Fibroblast of lung (primary cell): ENCODE measurements around the gene PNKP. TPM values are rescaled to one million over a fixed set of nuclear protein-coding genes. Genes with fewer than 3 reads are reported as not detected.

ENCODE experiments used
- DNase-seq, 2 donors: peaks; one replicate each; pipeline versions ENCODE4 v3.0.0 to v3.0.0-alpha.2; 2010; ENCODE audit warnings: low read depth in 2 of 2
- H2AFZ ChIP-seq: 2 replicates; pipeline ENCODE4 v1.5.1; 2012; ENCODE audit warnings: low read length, control low read depth, inconsistent platforms
- H3K27ac ChIP-seq: 2 replicates; pipeline ENCODE4 v1.5.1; 2011; ENCODE audit warnings: low read length, control low read depth; ENCODE audit not compliant: insufficient read depth
- H3K27me3 ChIP-seq: 2 replicates; pipeline ENCODE4 v1.5.1; 2011; ENCODE audit warnings: mild to moderate bottlenecking, low read length; ENCODE audit not compliant: control insufficient read depth, insufficient read depth
- H3K36me3 ChIP-seq: 2 replicates; pipeline ENCODE4 v1.5.1; 2011; ENCODE audit warnings: low read length; ENCODE audit not compliant: control insufficient read depth, insufficient read depth
- H3K4me1 ChIP-seq: 2 replicates; pipeline ENCODE4 v1.5.1; 2011; ENCODE audit warnings: low read length; ENCODE audit not compliant: control insufficient read depth, insufficient read depth; ENCODE audit errors: extremely low read depth
- H3K4me2 ChIP-seq: 2 replicates; pipeline ENCODE4 v1.5.1; 2011; ENCODE audit warnings: low read length, control low read depth; ENCODE audit not compliant: insufficient read depth; ENCODE audit errors: extremely low read depth
- H3K4me3 ChIP-seq, 4 experiments: fragments of 200-600 bp in 1 of 4; sonication (generic) in 1 of 4; replicated peaks in 1 of 4; 2 replicates each; pipeline ENCODE4 v1.5.1; 2011 to 2016; ENCODE audit warnings: low read length in 4 of 4, low read depth in 3 of 4, mild to moderate bottlenecking in 3 of 4, control low read depth in 2 of 4, inconsistent platforms in 1 of 4, mixed read lengths in 1 of 4; ENCODE audit not compliant: insufficient read depth in 1 of 4; ENCODE audit errors: control extremely low read depth in 1 of 4
- H3K79me2 ChIP-seq: 2 replicates; pipeline ENCODE4 v1.5.1; 2012; ENCODE audit warnings: mild to moderate bottlenecking, low read length, inconsistent platforms; ENCODE audit not compliant: control insufficient read depth, insufficient read depth
- H3K9ac ChIP-seq: 2 replicates; pipeline ENCODE4 v1.5.1; 2011; ENCODE audit warnings: mild to moderate bottlenecking, low read length, control low read depth; ENCODE audit not compliant: insufficient read depth
- H3K9me3 ChIP-seq: 2 replicates; pipeline ENCODE4 v1.5.1; 2012; ENCODE audit warnings: low read depth, low read length; ENCODE audit not compliant: control insufficient read depth, insufficient read depth
- H4K20me1 ChIP-seq: 2 replicates; pipeline ENCODE4 v1.5.1; 2011; ENCODE audit warnings: low read length; ENCODE audit not compliant: control insufficient read depth, insufficient read depth; ENCODE audit errors: extremely low read depth
- EZH2 ChIP-seq: IDR thresholded peaks from 2 replicates; pipeline ENCODE4 v1.5.1; 2012; ENCODE audit warnings: low read length, control low read depth, mild to moderate bottlenecking; ENCODE audit errors: missing control alignments
- polyA plus RNA-seq, 2 donors: library from polyadenylated mRNA; depleted of rRNA in 1 of 2; stranded (reverse) in 1 of 2; unstranded in 1 of 2; fragments of >200 nt; gene quantifications; 2 replicates each; pipeline ENCODE4 v1.2.1, GENCODE V29; 2011 to 2012; ENCODE audit warnings: missing spikeins in 1 of 2
- total RNA-seq: library from RNA; depleted of rRNA; stranded (reverse); fragments of >200 nt; gene quantifications from 2 replicates; pipeline ENCODE4 v1.2.1, GENCODE V29; 2014
- TF ChIP-seq, protein P1 (sequence below), 2 donors: IDR thresholded peaks in 1 of 2; conservative IDR thresholded peaks in 1 of 2; 1 replicate in 1 of 2; 2 replicates in 1 of 2; pipeline ENCODE4 v1.5.1; 2011 to 2012; ENCODE audit warnings: low read length in 2 of 2, control low read depth in 1 of 2, inconsistent platforms in 1 of 2, low read depth in 1 of 2, mild to moderate bottlenecking in 1 of 2

Gene PNKP
- total and polyA plus RNA-seq, 2 donors (not counting 1 experiment from before 2014, with no cell fraction given): 11.0 to 32.9 TPM

DNA sequence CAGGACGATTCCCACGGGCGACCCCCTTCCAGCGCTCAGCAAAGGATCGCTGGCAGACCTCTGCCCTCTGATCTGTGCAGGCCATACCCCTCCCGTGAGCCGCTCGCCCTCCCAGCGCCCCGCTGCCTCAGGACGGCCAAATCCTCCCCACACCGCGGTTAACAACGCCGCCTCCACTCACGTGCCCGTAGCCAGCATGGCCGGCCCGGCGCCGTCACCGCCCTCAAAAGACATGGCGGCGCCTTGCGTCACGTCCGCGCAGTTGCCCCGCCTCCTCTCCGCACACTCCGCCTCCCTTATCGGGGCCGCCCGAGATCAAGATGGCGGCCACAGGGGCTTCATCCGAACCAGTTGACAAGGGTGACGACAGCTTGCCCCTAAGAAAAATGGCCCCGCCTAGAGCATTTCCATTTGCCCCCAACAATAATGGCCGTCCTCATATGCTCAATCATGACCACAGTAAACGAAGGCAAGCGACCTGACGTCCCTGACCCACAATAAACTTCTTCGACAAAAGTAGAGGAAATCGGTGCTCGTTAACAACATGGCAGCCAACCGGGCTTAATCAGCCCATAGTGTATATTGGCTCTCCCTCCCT lies 9.1 kb upstream of the PNKP start:
- H3K27me3 ChIP-seq: no peaks in the 10 kb centered on the region
- peak overlapping the region; percentile 95 for H3K9ac ChIP-seq
- H3K4me3 ChIP-seq: peak overlapping the region; percentile 81 to 94 (median 86)
- no peaks in the 10 kb centered on the region for H4K20me1 ChIP-seq
- H3K79me2 ChIP-seq: peaks cover 22% of the 10 kb centered on the region
- peaks cover 4% of the 10 kb centered on the region for H3K4me1 ChIP-seq
- DNase-seq: peak; percentile 98 to 99
- H3K27ac ChIP-seq: peak overlapping the region; percentile 94
- peak overlapping the region; percentile 87 for H2AFZ ChIP-seq
- TF ChIP-seq EZH2: no peak
- H3K4me2 ChIP-seq: peak overlapping the region; percentile 80
- no peaks in the 10 kb centered on the region for H3K9me3 ChIP-seq
- peaks cover 21% of the 10 kb centered on the region for H3K36me3 ChIP-seq

DNA sequence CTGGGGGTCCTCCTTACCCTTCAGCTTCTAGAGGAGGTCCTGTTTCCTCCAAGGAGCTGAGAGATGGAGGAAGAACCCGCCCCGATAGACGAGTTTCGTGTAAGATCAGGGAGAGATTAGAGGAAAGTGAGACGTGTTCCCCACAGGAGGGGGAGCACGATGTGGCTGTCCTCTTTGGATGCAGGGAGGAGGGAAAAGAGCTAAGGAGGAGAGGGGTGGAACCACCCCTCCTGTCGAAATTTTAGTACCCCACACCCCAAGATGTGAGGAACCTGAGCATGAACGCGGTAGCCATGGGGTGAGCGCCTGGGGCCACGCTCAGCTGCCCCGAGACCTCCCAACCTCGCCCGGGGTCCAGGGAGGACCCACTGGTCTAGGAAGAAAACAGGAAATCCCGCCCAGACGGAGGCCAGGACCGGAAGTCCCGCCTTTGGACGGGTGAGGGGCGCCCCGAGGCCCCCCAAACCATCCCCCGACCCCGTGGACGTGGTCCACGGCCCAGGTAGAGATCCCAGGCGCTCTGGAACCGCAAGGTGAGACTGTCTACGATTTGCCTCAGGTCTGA lies 8.6 kb upstream of the PNKP start:
- no peaks in the 10 kb centered on the region for H4K20me1 ChIP-seq
- TF ChIP-seq, protein P1, sequence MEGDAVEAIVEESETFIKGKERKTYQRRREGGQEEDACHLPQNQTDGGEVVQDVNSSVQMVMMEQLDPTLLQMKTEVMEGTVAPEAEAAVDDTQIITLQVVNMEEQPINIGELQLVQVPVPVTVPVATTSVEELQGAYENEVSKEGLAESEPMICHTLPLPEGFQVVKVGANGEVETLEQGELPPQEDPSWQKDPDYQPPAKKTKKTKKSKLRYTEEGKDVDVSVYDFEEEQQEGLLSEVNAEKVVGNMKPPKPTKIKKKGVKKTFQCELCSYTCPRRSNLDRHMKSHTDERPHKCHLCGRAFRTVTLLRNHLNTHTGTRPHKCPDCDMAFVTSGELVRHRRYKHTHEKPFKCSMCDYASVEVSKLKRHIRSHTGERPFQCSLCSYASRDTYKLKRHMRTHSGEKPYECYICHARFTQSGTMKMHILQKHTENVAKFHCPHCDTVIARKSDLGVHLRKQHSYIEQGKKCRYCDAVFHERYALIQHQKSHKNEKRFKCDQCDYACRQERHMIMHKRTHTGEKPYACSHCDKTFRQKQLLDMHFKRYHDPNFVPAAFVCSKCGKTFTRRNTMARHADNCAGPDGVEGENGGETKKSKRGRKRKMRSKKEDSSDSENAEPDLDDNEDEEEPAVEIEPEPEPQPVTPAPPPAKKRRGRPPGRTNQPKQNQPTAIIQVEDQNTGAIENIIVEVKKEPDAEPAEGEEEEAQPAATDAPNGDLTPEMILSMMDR (conservative IDR thresholded peaks at IDR 0.05 in 1 of 2, IDR thresholded peaks at IDR 0.05 in 1 of 2; ENCODE audit: low read depth in 1 of 2, low read length in 2 of 2): no peak
- TF ChIP-seq EZH2: no peak
- H3K79me2 ChIP-seq: peaks cover 22% of the 10 kb centered on the region
- no peaks in the 10 kb centered on the region for H3K9me3 ChIP-seq
- H3K36me3 ChIP-seq: peaks cover 15% of the 10 kb centered on the region
- peak overlapping the region; percentile 80 for H3K4me2 ChIP-seq
- H3K4me3 ChIP-seq: peak overlapping the region; percentile 81 to 94 (median 86)
- H3K27ac ChIP-seq: peak overlapping the region; percentile 94
- H3K4me1 ChIP-seq: peaks cover 4% of the 10 kb centered on the region
- DNase-seq: peak in 1 of 2 donors; percentile 55
- H2AFZ ChIP-seq: peak overlapping the region; percentile 33
- no peaks in the 10 kb centered on the region for H3K27me3 ChIP-seq
- peak overlapping the region; percentile 95 for H3K9ac ChIP-seq

DNA sequence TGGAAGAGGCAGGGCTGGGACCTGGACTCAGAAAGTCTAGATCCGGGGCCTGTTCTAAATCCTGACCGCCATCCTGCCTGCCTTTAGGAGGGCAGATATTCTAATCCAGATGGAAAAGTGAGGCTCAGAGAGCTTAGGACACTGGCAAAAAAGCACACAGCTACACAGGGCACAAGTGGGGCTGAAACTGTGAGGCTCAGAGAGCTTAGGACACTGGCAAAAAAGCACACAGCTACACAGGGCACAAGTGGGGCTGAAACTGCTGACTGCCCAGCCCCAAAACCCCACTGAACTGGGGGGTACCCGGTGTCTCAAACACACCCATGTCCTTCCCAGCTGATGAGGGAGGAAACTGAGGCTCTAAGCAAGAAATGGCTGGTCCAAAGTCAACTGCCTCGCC lies 7.8 kb upstream of the PNKP start:
- H3K27ac ChIP-seq: peak overlapping the region; percentile 94
- no peak for TF ChIP-seq EZH2
- TF ChIP-seq, protein P1 (conservative IDR thresholded peaks at IDR 0.05 in 1 of 2, IDR thresholded peaks at IDR 0.05 in 1 of 2; ENCODE audit: low read depth in 1 of 2, low read length in 2 of 2): no peak
- H4K20me1 ChIP-seq: no peaks in the 10 kb centered on the region
- DNase-seq: no peak
- peak overlapping the region; percentile 80 for H3K4me2 ChIP-seq
- peak overlapping the region; percentile 81 to 94 (median 86) for H3K4me3 ChIP-seq
- peaks cover 7% of the 10 kb centered on the region for H3K4me1 ChIP-seq
- H2AFZ ChIP-seq: no peak overlapping the region
- H3K36me3 ChIP-seq: peaks cover 8% of the 10 kb centered on the region
- H3K9me3 ChIP-seq: no peaks in the 10 kb centered on the region
- H3K79me2 ChIP-seq: peaks cover 22% of the 10 kb centered on the region
- H3K27me3 ChIP-seq: no peaks in the 10 kb centered on the region
- H3K9ac ChIP-seq: no peak overlapping the region
